Activated CD4-positive, alpha-beta T cell treated with anti-CD3 and anti-CD28 coated beads for 48 hours (primary cell): ENCODE results near the gene SLC16A12.

ENCODE experiments used
- DNase-seq: peaks from one replicate; pipeline ENCODE4 v3.0.0-alpha.2; 2020

Gene SLC16A12

GRCh38 chr10:89505640-89506275 is 29.6 kb downstream of the SLC16A12 start:
- no peak for DNase-seq

- no peak for DNase-seq
These were observed 30.7 kb downstream of the SLC16A12 start for GRCh38 chr10:89504691-89505090.

- DNase-seq: no peak
These were observed 31.6 kb downstream of the SLC16A12 start for GRCh38 chr10:89503652-89504370.

- DNase-seq: no peak
These were observed 32.2 kb downstream of the SLC16A12 start for GRCh38 chr10:89503151-89503550.

GRCh38 chr10:89502549-89502948 is 32.8 kb downstream of the SLC16A12 start:
- no peak for DNase-seq

GRCh38 chr10:89494575-89494974 is 40.8 kb downstream of the SLC16A12 start:
- DNase-seq: no peak

- no peak for DNase-seq
These were observed 41.3 kb downstream of the SLC16A12 start for GRCh38 chr10:89494068-89494467.

- no peak for DNase-seq
These were observed 43.5 kb downstream of the SLC16A12 start for GRCh38 chr10:89491932-89492331.

GRCh38 chr10:89490596-89491335 is 44.6 kb downstream of the SLC16A12 start:
- DNase-seq: no peak

- DNase-seq: no peak
These were observed 53.1 kb downstream of the SLC16A12 start for GRCh38 chr10:89482256-89482655.

GRCh38 chr10:89481662-89482061 is 53.7 kb downstream of the SLC16A12 start:
- no peak for DNase-seq

GRCh38 chr10:89479771-89480446 is 55.5 kb downstream of the SLC16A12 start:
- no peak for DNase-seq

GRCh38 chr10:89478739-89479654 is 56.4 kb downstream of the SLC16A12 start:
- no peak for DNase-seq

- no peak for DNase-seq
These were observed 57.2 kb downstream of the SLC16A12 start for GRCh38 chr10:89478085-89478738.

- DNase-seq: no peak
These were observed 59.2 kb downstream of the SLC16A12 start for GRCh38 chr10:89476150-89476549.

GRCh38 chr10:89475591-89475998 is 59.8 kb downstream of the SLC16A12 start:
- no peak for DNase-seq

- no peak for DNase-seq
These were observed 60.3 kb downstream of the SLC16A12 start for GRCh38 chr10:89475125-89475524.

- no peak for DNase-seq
These were observed 60.9 kb downstream of the SLC16A12 start for GRCh38 chr10:89474452-89474851.

- DNase-seq: no peak
These were observed 64.1 kb downstream of the SLC16A12 start for GRCh38 chr10:89471110-89471809.

- DNase-seq: no peak
These were observed 64.8 kb downstream of the SLC16A12 start for GRCh38 chr10:89470628-89471027.

- DNase-seq: no peak
These were observed 65.9 kb downstream of the SLC16A12 start for GRCh38 chr10:89469517-89469916.
